Hippocampal formation (tissue), 2 donors: ENCODE results near the gene ZNF398.
"Not testable (repeated sequence)": the region's sequence is repeated elsewhere in the genome, so short reads cannot be mapped to it uniquely, and the experiment has no call there.

Experiments used
- DNase-seq, 2 donors: peaks; one replicate each; lab custom pipeline; 2025; lab: John Stamatoyannopoulos, UW

The ZNF398 gene, protein sequence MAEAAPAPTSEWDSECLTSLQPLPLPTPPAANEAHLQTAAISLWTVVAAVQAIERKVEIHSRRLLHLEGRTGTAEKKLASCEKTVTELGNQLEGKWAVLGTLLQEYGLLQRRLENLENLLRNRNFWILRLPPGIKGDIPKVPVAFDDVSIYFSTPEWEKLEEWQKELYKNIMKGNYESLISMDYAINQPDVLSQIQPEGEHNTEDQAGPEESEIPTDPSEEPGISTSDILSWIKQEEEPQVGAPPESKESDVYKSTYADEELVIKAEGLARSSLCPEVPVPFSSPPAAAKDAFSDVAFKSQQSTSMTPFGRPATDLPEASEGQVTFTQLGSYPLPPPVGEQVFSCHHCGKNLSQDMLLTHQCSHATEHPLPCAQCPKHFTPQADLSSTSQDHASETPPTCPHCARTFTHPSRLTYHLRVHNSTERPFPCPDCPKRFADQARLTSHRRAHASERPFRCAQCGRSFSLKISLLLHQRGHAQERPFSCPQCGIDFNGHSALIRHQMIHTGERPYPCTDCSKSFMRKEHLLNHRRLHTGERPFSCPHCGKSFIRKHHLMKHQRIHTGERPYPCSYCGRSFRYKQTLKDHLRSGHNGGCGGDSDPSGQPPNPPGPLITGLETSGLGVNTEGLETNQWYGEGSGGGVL

DNA sequence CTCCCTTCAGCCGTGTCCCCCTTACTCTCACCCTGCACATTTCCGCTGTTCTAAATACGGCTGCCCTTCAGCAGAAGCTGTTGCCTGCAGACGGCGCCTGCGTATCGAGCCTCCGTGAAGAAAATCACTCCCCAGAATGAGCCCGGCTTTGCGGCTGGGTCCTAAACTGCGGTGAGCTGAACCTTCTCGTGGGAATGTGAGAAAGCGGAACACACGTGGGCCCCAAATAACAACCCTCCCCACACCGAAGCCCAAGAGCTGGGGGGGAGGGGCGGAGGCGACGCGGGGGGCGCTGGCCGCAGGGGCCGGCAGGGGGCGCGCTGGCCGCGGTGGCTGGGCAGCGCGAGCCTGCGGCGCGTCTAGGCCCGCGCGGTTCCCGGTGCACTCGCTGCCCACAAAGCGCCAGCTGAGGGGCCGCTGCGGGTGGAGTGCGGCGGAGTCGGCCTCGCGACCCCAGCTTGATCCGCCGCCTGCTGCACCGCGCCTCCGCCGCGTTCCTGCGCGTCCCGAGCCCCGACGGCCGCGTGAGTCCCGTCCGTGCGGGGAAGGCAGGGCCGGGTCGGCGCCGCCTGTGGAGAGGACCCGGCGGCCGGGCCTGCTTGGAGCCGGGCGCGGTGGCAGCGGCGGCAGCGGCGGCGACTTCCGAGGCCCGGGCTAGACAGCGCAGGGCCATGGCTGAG is at the start of gene ZNF398:
Gene ZNF398 (plus strand): TSS at position 382 of the 680 bp plus-strand sequence. CDS start 290 bp downstream, at position 672.
- DNase-seq = peak; percentile 54 to 69

DNA sequence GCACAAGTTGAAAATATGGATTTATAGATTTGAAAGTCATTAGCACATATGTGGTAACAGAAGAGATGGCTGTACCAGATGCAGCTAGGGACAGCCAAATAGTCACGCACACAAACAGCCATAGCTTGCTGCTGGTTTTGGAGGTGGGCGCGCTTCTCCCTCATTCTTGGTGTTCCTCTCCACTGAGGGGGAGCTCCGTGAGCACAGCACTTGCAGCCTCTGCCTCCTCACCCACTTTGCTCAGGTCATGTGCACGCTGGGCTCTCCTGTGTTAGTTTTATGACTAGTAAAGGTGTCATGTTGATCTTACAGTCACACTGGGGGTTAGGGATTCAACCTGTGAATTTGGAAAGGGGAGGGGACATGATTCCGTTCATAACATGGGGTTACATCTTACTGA is 48.2 kb upstream of the ZNF398 start:
- DNase-seq = no peak

DNA sequence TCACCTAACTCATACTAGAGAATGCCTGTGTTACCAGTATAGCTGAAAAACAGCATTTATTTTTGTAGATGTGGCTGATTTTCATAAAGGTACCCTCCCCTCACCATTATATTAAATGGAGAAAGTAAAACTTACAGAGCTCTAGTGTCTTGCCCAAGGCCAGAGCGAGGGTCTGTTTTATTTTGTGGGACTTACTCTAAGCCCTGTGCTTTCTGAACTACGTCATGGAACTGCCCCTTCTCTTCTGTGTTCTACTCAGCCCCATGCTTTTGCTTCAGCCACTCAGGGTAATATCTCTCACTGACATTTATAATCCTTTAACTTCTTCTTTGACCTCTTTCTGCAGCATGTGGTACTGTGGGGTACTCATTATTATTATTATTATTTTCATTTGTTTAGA is 46.4 kb upstream of the ZNF398 start:
- DNase-seq = no peak

DNA sequence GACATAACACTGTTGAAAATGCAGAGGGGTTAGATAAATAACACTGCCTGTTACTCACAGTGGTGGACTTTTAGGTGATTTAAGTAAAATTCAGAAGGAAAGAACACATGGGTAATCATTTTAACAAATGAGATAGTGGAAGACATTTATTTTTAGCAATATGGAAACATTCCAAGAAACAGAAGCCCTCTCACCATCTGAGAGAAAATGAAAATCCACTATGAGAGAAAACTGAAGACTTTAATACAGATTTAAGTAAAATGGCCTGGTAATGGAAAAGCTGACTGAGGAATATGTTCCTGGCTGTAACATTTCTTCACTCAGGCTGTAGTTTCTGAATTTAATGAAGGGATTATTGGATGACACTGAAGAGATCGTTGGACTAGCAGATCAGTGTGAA is 44.6 kb upstream of the ZNF398 start:
- DNase-seq = no peak

DNA sequence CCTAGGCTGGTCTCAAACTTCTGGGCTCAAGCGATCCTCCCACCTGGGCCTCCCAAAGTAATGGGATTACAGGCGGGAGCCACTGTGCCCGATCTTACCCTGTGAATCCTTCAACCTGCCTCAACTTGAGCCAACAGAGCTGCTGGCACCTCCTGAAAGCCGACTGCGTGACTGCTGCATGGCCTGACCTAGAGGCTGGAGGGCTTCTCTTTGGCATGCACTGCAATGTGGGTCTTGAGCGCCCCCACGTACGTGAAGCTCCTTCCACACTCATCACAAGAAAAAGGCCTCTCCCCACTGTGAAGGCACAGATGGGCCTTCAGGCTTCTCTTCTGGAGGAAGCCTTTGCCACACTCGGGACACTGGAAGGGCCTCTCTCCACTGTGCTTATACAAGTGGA is 43.8 kb upstream of the ZNF398 start:
- no peak for DNase-seq

DNA sequence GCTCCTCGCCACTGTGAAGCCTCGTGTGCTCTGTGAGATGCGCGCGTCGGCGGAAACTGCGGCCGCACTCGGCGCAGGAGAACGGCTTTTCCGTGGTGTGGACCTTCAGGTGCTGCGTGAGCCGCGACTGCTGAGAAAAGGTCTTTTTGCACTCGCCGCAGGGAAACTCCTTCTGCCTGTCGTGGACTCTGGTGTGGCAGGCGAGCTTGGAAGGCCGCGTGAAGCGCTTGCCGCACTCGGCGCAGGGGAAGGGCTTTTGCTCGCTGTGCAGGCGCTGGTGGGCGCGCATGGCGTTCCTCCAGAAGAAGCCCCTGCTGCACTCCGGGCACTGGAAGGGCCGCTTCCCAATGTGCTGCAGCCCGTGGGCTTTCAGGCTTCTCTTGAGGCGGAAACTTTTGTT is 43.0 kb upstream of the ZNF398 start:
- DNase-seq = no peak

DNA sequence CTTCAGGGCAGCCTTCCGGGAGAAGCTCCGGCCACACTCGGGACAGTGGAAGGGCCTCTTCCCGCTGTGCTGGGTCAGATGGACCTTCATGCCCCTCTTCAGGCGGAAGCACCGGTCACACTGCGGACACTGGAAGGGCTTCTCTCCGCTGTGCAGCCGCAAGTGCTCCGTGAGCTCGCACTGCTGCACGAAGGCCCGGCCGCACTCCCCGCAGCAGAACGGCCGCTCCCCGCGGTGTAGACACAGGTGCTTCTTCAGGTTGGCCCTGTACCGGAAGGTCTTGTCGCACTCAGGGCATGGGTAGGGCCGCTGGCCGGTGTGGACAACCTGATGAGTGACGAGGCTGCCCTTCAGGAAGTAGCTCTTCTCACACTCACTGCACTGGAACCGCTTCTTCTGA is 42.5 kb upstream of the ZNF398 start:
- DNase-seq = no peak

DNA sequence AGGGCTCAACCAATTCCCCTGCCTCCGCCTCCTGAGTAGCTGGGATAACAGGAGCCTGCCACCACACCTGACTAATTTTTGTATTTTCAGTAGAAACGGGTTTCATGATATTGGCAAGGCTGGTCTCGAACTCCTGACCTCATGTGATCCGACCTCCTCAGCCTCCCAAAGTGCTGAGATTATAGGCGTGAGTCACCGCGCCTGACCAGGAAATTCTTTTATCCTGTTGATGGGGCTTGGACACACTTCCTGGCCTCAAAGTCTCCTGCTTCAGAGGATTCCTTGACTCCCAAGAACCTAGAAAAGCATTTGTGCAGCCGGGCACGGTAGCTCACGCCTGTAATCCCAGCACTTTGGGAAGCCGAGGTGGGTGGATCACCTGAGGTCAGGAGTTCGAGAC is 37.3 kb upstream of the ZNF398 start:
- DNase-seq = no peak

DNA sequence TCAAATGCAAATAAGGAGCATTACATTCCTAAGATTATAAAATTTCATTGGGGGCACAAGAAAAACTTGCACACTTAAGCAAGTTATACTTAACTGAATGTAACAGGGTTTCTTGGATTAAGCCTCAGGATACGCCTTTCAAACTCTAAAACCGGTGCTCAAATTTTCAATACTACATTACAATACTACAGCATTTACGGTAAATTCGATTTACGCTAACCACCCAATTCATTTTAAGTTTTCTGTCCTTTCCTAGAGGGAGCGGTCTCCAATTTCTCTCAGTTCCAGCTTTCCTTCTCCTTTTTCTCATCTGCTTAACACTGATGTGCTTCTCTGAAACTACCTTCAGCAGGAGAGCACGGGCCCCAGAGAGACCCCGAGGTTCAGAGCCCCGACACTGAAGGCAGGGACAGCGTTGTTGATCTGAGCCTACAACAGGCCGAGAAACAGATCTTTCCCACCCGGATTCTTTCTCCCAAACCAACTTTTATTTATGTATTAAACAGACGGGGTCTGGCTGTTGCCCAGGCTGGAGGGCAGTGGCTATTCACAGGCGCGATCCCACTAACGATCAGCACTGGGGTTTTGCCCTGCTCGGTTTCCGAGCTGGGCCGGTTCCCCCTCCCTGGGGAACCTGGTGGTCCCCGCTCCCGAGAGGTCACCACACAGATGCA is 21.9 kb upstream of the ZNF398 start:
- peak in 1 of 2 donors; percentile 32 for DNase-seq

DNA sequence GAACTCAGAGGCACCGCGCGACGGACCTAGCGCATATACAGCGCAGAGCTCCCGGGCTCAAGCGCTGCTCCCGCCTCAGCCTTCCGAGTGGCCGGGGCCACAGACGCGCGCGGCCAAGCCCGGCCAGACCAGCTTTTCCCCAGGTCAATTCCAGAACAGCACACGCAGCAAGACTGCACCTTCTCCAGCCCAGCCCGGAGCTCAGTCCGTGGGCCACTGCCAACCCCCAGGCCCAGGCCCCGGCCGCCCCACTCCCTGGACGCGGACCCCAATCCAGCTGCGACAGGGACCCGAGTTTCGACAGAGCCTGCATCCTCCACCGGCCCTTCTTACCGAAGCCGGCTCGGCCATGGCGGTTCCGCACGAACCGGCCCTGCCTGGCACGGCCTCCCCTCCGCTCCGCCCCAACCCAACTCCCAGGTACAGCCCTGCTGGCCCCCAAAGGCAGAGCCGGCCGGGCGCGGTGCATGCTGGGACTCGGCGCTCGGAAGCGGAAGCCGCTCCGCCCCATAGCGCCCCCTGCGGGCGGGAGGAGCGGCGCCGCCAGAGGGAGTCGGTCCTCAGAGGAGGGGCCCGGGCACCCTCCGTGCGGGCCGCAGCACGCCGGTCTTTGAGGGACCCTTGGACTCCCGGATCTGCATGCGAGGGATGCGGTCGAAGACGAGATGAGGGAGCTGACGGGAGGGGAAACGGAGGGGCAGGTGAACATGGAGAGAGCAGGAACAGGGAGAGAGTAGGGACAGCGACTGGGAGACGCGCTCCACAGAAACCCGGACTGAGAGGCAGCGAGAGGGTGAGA is 21.2 kb upstream of the ZNF398 start, which contains the start of gene ZNF425:
Gene ZNF425 (minus strand): TSS at position 462 of the 799 bp plus-strand sequence. CDS start 111 bp downstream, at position 351.
- DNase-seq = peak; percentile 77 to 93

DNA sequence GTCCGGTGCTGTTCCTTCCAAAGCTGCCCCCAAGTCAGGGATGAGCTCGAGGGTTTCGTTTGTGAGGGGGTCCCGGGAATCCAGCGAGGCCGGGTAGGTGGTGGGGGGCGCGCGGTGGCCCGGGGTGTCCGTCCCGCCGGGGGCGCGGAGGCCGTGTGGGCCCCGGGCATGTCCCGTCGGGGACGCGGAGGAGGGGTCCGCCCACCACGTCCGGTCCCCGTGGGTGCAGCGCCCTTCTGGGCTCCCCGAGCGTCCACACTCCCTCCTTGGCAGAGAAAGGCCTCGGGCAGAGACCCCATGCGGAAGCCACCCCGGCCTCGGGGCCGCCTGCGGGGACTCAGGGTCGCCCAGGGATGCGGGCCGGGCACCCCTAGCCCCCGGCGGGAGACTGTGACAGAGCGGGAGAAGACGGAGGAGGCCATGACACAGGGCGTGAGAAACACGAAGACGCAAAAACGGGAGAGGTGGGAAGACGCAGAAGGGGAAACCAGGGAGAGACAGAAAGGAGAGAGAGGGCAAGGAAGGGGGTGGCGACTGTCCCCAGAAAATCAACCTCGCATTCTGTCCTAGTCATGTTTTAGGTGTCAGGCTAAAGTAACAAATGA is 20.5 kb upstream of the ZNF398 start:
- DNase-seq = peak; percentile 5 to 76

DNA sequence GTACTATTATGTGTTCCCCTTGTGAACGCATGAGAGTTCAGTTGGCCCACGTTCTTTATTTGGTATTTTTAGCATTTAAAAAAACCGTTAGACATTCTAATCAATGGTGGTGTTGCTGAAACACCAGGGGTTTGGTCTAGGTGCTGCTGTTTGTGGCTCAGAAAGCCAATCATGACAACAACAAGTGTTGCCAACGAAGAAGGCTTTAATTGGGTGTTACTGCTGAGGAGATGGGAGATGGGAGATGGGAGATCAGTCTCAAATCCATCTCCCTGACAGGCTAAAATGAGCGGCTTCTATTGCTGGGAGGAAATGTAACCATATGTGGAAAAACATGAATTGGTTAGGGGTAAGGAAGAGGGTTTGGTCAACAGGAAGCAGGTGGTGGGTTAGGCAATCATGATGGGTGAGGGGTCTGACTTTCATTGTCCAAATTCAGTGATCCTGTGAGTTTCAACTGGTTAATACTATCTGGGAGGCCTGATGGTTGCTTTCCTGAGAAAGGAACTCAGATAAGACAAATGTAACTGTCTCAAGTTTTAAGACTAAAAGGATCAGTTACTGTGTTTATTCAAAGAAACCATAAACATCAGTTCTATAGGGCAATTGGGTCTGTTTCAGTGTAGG is 16.6 kb upstream of the ZNF398 start:
- DNase-seq = no peak

DNA sequence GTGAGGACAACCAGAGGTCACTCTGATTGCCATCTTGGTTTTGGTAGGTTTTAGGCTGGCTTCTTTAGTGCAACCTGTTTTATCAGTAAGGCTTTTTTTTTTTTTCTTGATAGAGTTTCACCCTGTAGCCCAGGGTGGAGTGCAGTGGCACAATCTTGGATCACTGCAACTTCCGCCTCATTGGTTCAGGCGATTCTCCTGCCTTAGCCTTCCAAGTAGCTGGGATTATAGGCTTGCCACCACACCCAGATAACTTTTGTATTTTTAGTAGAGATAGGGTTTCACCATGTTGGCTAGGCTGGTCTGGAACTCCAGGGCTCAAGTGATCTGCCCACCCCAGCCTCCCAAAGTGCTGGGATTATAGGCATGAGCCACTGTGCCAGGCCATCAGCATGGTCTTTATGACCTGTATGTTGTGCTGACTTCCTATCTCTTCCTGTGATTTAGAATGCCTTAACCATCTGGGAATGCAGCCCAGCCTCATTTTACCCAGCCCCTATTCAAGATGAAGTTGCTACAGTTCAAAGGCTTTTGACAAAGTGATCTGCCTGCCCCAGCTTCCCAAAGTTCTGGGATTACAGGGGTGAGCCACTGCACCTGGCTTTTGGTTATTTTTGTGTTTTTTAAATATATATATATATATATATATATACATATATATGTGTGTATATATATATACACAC is 14.1 kb upstream of the ZNF398 start:
- no peak for DNase-seq

DNA sequence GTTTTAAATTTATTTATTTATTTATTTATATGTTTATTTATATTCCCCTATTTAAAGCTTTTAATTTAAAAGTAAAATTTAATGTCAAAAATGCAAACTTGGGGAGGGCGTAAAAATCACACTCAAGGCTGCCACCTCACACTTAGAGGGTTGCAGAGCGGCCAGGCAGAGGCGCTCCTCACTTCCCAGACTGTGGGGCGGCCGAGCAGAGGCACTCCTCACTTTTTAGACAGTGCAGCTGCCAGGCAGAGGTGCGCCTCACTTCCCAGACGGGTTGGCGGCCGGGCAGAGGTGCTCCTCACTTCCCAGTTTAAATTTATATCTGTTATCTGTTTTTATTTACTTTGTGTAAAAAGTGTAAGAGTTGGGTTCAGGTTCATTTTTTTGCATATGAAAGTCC is 11.1 kb upstream of the ZNF398 start:
- no peak for DNase-seq

DNA sequence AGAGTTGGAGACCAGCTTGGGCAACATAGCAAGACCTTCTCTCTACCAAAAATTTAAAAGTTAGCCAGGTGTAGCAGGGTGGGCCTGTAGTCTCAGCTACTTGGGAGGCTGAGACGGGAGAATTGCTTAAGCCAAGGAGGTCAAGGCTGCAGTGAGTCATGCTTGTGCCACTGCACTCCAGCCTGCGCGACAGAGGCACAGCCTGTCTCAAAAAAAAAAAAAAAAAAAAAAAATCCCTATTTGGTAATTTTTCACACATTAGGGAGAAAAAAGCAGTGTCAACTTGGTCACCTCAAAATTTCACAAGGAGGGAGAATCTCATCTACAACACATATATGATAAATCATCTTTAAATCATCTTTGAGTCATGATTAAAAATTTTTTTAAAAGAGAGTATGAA is 6.4 kb upstream of the ZNF398 start:
- DNase-seq = no peak

DNA sequence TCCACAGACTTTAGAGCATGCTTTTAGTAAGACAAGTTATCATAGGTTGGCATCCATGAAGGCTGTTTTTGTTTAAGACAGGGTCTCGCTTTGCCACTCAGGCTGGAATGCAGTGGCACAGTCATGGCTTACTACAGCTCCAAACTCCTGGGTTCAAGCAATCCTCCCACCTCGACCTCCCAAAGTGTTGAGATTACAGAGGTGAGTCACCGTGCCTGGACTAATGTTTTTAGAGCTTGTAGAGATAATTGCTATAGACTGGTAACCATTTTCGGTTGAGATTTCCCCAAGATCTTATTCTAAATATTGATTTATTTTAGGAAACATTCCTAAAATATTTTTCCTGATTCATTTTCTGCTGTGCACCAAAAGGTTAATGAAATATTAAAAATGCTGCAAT is 5.4 kb upstream of the ZNF398 start:
- DNase-seq = no peak

DNA sequence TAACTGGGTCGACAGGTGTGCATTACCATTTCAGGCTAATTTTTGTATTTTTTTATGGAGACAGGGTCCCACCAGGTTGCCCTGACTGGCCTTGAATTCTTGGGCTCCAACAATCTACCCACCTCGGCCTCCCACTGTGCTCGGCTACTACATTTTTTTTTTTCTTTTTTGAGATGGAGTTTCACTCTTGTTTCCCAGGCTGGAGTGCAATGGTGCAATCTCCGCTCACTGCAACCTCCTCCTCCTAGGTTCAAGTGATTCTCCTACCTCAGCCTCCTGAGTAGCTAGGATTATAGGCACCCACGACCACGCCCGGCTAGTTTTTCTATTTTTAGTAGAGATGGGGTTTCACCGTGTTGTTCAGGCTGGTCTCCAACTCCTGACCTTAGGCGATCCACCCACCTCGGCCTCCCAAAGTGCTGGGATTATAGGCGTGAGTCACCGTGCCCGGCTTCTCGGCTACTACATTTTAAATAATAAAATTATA is 2.8 kb upstream of the ZNF398 start:
- not testable (repeated sequence) for DNase-seq

DNA sequence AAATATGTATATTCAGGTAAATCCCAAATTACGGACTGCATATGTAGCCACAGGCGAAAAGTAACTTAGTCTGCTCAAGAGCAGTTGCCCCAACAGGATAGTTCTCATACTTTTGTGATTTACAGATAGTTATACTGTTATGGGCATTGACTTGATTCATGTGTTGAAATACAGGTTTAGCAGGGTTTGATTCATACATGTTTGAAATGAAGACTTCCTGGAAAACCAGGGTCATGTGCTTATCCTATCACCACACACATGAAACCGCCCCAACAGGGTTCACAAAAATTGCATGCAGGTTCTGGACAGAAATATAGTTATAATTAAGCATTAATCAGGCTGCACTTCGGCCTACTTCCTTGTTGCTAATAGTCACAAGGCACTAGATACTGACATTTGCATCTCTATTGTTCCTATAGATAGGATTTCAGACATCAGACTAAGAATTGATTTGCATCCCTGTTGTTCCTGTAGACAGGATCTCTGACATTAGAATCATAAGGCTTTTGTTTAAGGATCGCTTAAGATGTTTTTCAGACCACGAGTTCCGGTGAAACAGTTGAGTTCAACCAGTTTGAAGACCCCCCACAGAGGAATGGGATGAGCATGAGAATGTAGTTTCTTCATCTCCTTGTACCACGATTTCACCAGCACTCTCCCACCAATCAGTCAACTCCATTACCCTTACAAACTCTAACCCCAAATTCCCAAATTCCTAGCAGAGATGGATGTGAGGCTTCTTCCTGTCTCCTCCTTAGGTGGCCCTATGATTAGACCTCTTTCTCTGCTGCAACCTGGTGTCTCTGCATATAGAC is 2.0 kb upstream of the ZNF398 start:
- DNase-seq = no peak
